MM.1S (cell line): ENCODE data around the gene PDSS2.
"Not testable (repeated sequence)": the region's sequence is repeated elsewhere in the genome, so short reads cannot be mapped to it uniquely, and the experiment has no call there.

Experiments
- CTCF ChIP-seq: fragments of 300-600 bp; sonication (generic); IDR thresholded peaks from 2 replicates; pipeline ENCODE4 v1.5.1; 2016; ENCODE audit warnings: antibody characterized with exemption, low read length, mixed read lengths
- EZH2 ChIP-seq: fragments of 300-600 bp; sonication (generic); optimal IDR thresholded peaks from 2 replicates; pipeline ENCODE3; 2017; ENCODE audit warnings: low read depth, mild to moderate bottlenecking, antibody characterized with exemption, low read length, mixed read lengths
- EZH2phosphoT487 ChIP-seq: fragments of 300-600 bp; sonication (generic); IDR thresholded peaks from 2 replicates; pipeline ENCODE4 v1.6.1; 2018; ENCODE audit warnings: antibody characterized with exemption, low read length

DNA sequence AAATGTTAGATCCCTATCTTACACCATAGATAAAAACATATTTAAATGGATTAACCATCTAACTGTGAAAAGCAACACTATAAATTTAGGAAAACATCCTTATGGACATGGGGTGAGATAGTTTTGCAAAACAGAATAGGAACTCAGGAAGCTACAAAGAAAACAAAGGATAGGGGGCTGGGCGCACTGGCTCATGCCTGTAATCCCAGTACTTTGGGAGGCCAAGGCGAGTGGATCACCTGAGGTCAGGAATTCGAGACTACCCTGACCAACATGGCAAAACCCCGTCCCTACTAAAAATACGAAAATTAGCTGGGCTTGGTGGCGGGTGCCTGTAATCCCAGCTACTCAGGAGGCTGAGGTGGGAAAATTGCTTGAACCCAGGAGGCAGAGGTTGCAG, 173.7 kb downstream of the PDSS2 start:
- TF ChIP-seq CTCF, EZH2, EZH2phosphoT487: not testable (repeated sequence)
